Measurements from ENCODE around the gene EIF4E3.

- TF ChIP-seq CTCF (optimal IDR thresholded peaks at IDR 0.05 in 1 of 3, IDR thresholded peaks at IDR 0.05 in 1 of 3, conservative IDR thresholded peaks at IDR 0.05 in 1 of 3; ENCODE audit: extremely low read depth in 1 of 3, insufficient read depth in 2 of 3, low read length in 3 of 3) = no peak
- TF ChIP-seq EZH2 (IDR thresholded peaks at IDR 0.05; ENCODE audit: low read length) = no peak
Observed at GRCh38 chr3:71676931-71677330, 48.3 kb downstream of the EIF4E3 start.
